Kidney (tissue), 14 donors: Measurements from ENCODE around the gene POU4F1. TPM values are rescaled to one million over a fixed set of nuclear protein-coding genes. Genes with fewer than 3 reads are reported as not detected.
"Not testable (repeated sequence)": the region's sequence is repeated elsewhere in the genome, so short reads cannot be mapped to it uniquely, and the experiment has no call there.

ENCODE experiments used
- DNase-seq, 5 donors: peaks; one replicate each; pipeline ENCODE4 v3.0.0-alpha.2; 2013 to 2020
- FAIRE-seq: peaks from 2 replicates; lab custom pipeline; 2012; peaks lifted over from hg19 to GRCh38; lab: Jason Lieb, UNC
- H3K27ac ChIP-seq, 2 donors: one replicate each; pipeline ENCODE4 v1.7.0; 2013; ENCODE audit warnings: low read depth in 2 of 2, low read length in 2 of 2, inconsistent platforms in 1 of 2
- H3K27me3 ChIP-seq: one replicate; pipeline ENCODE4 v1.7.1; 2013; ENCODE audit warnings: low read length, inconsistent platforms; ENCODE audit not compliant: control insufficient read depth, insufficient read depth
- H3K36me3 ChIP-seq, 3 donors: one replicate each; pipeline versions ENCODE4 v1.7.0 to v1.7.1; 2013; ENCODE audit warnings: low read length in 3 of 3, control low read depth in 1 of 3, inconsistent platforms in 1 of 3; ENCODE audit not compliant: insufficient read depth in 3 of 3, control insufficient read depth in 2 of 3
- H3K4me1 ChIP-seq, 3 donors: one replicate each; pipeline versions ENCODE4 v1.7.0 to v1.7.1; 2013; ENCODE audit warnings: low read length in 3 of 3, inconsistent platforms in 1 of 3, low read depth in 1 of 3; ENCODE audit not compliant: control insufficient read depth in 2 of 3, insufficient read depth in 2 of 3
- H3K4me3 ChIP-seq, 3 donors: one replicate each; pipeline versions ENCODE4 v1.7.0 to v1.8.1; 2013; ENCODE audit warnings: low read length in 3 of 3, control low read depth in 1 of 3, inconsistent platforms in 1 of 3
- H3K9ac ChIP-seq, 3 donors: one replicate each; pipeline versions ENCODE4 v1.7.0 to v1.7.1; 2013; ENCODE audit warnings: low read length in 3 of 3, control low read depth in 1 of 3, inconsistent platforms in 1 of 3
- H3K9me3 ChIP-seq, 3 donors: one replicate each; pipeline versions ENCODE4 v1.7.0 to v1.7.1; 2013; ENCODE audit warnings: low read length in 3 of 3, control low read depth in 1 of 3, inconsistent platforms in 1 of 3; ENCODE audit not compliant: control insufficient read depth in 2 of 3, insufficient read depth in 1 of 3
- CTCF ChIP-seq: IDR thresholded peaks from 3 replicates; pipeline ENCODE4 v1.5.1; 2012; ENCODE audit warnings: mild to moderate bottlenecking, moderate library complexity, borderline replicate concordance; ENCODE audit not compliant: insufficient read depth; ENCODE audit errors: extremely low read depth
- intact Hi-C: fragments of 100-400 bp; cut with DNase I; formaldehyde crosslinking; loops from one replicate; pipeline ENCODE4 v1.11.1; 2022
- polyA plus RNA-seq: library from polyadenylated mRNA; stranded (reverse); fragments of 350-450 nt; fragmentation: Illumina TruSeq; extraction: RNeasy Lipid Tissue Mini Kit (QIAGEN cat#74804); gene quantifications from one replicate; pipeline ENCODE4 v1.2.3, GENCODE V29; 2014; ENCODE audit warnings: low read depth, low replicate concordance; ENCODE audit not compliant: insufficient read depth
- total RNA-seq: library from RNA; stranded (reverse); fragmentation: NEBNext Ultra II Directional; extraction: Animal tissue kit (Norgen Biotek cat#: 25700); gene quantifications from one replicate; pipeline ENCODE4 v1.2.1, GENCODE V29; 2021
- donor health status: control.
- donor health status: control.
- donor health status: control.
- donor health status: control.
- donor health status: control.
- donor health status: DM: yes; HTN: yes; CAD: no.
- donor health status: Normal renal cell carcinoma (clear cell type).

POU4F1 gene
- total and polyA plus RNA-seq, 2 donors from 2014 or later, result not detected

- Histone ChIP-seq H3K36me3 (no peaks in the 10 kb centered on the region), H3K4me1 (peaks cover 0 to 2% (median 0%) of the 10 kb centered on the region in 3 donors), H3K27me3 (no peaks in the 10 kb centered on the region), H3K9ac (no peak overlapping the region), H3K4me3 (no peak overlapping the region), H3K27ac (no peak overlapping the region), H3K9me3 (no peaks in the 10 kb centered on the region)
- FAIRE-seq (no peak), DNase-seq (no peak)
- no peak for TF ChIP-seq CTCF
- intact Hi-C loops, result no loop called here
These were observed 46.8 kb upstream of the POU4F1 start for GRCh38 chr13:78649997-78650716.

- H3K9ac ChIP-seq, H3K27ac ChIP-seq, FAIRE-seq, H3K36me3 ChIP-seq, intact Hi-C loops, H3K4me3 ChIP-seq, H3K9me3 ChIP-seq, H3K27me3 ChIP-seq, DNase-seq, H3K4me1 ChIP-seq: not testable (repeated sequence)
These were observed 43.8 kb upstream of the POU4F1 start for GRCh38 chr13:78647109-78647678.

- Histone ChIP-seq H3K9me3 (no peaks in the 10 kb centered on the region), H3K9ac (no peak overlapping the region), H3K4me1 (no peaks in the 10 kb centered on the region), H3K36me3 (peaks cover 2 to 13% (median 13%) of the 10 kb centered on the region in 3 donors), H3K27me3 (no peaks in the 10 kb centered on the region), H3K4me3 (no peak overlapping the region), H3K27ac (no peak overlapping the region)
- FAIRE-seq (no peak), DNase-seq (no peak)
- TF ChIP-seq CTCF, result no peak
- intact Hi-C loops, result no loop called here
These were observed 34.9 kb upstream of the POU4F1 start for GRCh38 chr13:78638216-78638615.

- DNase-seq, result no peak
- FAIRE-seq, result no peak
- Histone ChIP-seq H3K9ac (no peak overlapping the region), H3K4me1 (no peaks in the 10 kb centered on the region), H3K9me3 (no peaks in the 10 kb centered on the region), H3K36me3 (peaks cover 2 to 15% (median 15%) of the 10 kb centered on the region in 3 donors), H3K4me3 (no peak overlapping the region), H3K27ac (no peak overlapping the region), H3K27me3 (no peaks in the 10 kb centered on the region)
- intact Hi-C loops, result no loop called here
- no peak for TF ChIP-seq CTCF
These were observed 33.1 kb upstream of the POU4F1 start for GRCh38 chr13:78636495-78636894.
